Measurements from ENCODE around the gene GGT5. TPM values are rescaled to one million over a fixed set of nuclear protein-coding genes. Genes with fewer than 3 reads are reported as not detected.

The GGT5 gene
- total RNA-seq, 1 donor from 2014 or later = 1.3 TPM

DNA sequence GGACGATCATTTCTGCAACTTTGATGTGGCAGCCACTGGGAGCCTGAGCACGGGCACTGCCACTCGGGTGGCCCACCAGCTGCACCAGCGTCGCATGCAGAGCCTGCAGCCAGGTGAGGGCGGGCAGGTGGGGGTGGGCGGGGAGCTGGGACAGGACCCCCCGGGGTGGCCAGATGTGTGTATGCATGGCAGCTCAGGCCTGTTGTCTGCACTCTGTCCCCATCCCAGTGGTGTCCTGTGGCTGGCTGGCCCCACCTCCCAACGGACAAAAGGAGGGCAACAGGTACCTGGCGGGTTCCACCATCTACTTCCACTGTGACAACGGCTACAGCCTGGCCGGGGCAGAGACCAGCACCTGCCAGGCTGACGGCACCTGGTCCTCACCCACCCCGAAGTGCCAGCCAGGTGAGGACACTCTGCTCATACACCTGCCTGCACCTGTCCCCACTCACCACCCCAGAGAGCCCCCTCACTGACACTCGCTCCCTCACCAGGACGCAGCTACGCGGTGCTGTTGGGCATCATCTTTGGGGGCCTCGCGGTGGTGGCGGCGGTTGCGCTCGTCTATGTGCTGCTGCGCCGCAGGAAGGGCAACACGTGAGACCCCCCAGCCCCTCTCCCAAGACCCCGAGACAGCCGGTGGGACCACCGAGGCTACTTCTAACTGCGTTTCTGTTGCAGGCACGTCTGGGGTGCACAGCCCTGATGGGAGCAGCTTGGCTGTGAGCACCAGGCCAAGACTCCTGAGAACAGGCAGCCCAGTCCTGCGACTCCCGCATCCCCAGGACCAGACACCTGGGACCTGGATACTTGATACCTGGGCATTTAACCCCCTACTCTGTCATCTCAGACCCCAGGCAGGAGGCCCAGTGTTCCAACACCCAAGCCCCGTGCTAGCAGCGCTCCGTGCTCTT, 56.9 kb downstream of the GGT5 start:
- no peak overlapping the region for H3K4me3 ChIP-seq (ENCODE audit: low read depth, low read length)
- TF ChIP-seq, protein P1, sequence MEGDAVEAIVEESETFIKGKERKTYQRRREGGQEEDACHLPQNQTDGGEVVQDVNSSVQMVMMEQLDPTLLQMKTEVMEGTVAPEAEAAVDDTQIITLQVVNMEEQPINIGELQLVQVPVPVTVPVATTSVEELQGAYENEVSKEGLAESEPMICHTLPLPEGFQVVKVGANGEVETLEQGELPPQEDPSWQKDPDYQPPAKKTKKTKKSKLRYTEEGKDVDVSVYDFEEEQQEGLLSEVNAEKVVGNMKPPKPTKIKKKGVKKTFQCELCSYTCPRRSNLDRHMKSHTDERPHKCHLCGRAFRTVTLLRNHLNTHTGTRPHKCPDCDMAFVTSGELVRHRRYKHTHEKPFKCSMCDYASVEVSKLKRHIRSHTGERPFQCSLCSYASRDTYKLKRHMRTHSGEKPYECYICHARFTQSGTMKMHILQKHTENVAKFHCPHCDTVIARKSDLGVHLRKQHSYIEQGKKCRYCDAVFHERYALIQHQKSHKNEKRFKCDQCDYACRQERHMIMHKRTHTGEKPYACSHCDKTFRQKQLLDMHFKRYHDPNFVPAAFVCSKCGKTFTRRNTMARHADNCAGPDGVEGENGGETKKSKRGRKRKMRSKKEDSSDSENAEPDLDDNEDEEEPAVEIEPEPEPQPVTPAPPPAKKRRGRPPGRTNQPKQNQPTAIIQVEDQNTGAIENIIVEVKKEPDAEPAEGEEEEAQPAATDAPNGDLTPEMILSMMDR (conservative IDR thresholded peaks at IDR 0.05; ENCODE audit: low read depth, low read length) = no peak
- DNase-seq (ENCODE audit: low read depth) = no peak

DNA sequence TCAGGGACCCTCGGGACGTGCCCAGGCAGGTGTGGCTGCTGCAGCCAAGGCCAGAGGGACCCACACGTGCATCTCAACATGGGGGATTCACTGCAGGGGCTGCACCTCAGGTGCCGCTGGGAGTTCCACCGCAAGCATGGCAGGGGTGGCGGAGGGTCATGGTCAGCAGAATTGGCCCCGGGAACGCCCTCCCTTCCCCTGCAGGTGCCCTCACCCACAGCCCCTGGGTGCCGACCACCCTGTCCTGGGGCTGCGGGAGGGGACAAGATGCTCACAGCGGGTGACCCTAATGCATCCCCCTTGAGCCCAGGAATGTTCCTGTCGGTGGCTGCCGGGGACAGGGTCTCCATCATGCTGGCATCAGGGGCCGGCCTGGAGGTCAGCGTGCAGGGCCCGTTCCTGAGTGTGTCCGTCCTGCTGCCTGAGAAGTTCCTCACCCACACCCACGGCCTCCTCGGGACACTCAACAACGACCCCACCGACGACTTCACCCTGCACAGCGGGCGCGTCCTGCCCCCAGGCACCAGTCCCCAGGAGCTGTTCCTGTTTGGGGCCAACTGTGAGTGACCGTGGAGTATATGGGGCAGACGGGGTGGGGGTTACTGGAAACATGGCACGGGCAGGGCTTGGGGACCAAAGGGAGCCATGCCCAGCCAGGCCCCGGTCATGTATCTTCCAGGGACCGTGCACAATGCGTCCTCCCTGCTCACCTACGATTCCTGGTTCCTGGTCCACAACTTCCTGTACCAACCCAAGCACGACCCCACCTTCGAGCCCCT, 57.8 kb downstream of the GGT5 start:
- TF ChIP-seq, protein P1 (conservative IDR thresholded peaks at IDR 0.05; ENCODE audit: low read depth, low read length) = no peak
- H3K4me3 ChIP-seq (ENCODE audit: low read depth, low read length) = no peak overlapping the region
- DNase-seq (ENCODE audit: low read depth) = no peak

DNA sequence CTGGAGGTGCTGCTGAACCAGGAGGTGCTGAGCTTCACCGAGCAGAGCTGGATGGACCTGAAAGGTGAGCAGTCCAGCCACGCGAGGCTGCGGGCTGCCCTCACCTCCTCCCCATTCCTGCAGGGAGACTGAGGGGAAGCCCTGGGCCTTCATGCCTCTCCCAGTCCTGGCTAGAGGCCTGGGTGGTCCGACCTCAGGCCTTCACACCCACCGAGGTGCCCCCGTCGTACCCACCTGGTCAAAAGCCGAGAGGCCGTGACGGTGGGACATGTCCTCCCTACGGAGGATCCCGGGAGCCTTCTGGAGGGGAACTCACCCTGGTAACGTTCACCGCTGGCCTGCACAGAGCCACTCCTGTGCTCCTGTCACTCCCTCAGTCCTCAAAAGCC, 58.5 kb downstream of the GGT5 start:
- no peak overlapping the region for H3K4me3 ChIP-seq (ENCODE audit: low read depth, low read length)
- no peak for DNase-seq (ENCODE audit: low read depth)
- TF ChIP-seq, protein P1 (conservative IDR thresholded peaks at IDR 0.05; ENCODE audit: low read depth, low read length) = no peak

DNA sequence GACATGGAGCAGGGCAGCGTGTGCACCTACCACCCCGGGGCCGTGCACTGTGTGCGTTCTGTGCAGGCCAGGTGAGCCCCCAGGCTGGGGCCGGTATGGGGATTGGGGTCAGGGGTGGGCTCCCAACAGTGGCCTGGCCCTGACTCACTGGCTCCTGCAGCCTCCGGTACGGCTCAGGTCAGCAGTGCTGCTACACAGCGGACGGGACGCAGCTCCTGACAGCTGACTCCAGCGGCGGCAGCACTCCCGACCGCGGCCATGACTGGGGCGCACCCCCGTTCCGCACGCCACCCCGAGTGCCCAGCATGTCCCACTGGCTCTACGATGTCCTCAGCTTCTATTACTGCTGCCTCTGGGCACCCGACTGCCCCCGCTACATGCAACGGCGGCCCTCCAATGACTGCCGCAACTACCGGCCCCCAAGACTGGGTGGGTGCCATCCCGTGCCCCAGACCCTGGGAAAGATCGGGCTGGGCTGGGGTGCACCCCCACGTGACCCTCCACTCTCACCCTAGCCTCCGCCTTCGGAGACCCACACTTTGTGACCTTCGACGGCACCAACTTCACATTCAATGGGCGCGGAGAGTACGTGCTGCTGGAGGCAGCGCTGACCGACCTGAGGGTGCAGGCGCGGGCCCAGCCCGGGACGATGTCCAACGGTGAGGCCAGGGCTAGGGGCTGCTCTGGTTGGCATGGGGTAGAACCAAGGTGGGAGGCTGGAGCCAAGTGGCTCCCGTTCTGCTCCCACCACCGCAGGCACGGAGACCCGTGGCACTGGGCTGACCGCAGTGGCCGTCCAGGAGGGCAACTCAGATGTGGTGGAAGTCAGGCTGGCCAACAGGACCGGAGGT, 59.2 kb downstream of the GGT5 start:
- no peak overlapping the region for H3K4me3 ChIP-seq (ENCODE audit: low read depth, low read length)
- TF ChIP-seq, protein P1 (conservative IDR thresholded peaks at IDR 0.05; ENCODE audit: low read depth, low read length) = no peak
- DNase-seq (ENCODE audit: low read depth) = no peak

DNA sequence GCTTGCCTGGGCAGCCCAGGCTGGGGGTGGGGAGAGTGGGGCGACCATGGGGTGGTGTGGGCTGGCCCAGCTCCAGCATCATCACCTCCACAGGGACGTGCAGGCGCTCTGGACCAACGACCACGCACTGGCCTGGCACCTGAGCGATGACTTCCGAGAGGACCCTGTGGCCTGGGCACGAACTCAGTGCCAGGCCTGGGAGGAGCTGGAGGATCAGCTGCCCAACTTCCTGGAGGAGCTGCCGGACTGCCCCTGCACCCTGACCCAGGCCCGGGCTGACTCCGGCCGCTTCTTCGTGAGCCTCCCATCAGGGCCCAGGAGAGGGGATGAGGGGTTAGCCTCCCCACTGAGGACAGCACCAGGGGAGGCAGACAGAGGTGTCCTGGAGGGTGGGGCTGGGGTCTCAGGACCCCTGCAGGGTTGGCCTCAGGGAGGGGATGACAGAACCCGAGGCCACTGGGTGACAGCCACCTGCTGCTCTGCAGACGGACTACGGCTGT, 59.8 kb downstream of the GGT5 start:
- TF ChIP-seq, protein P1 (conservative IDR thresholded peaks at IDR 0.05; ENCODE audit: low read depth, low read length) = no peak
- H3K4me3 ChIP-seq (ENCODE audit: low read depth, low read length) = no peak overlapping the region
- no peak for DNase-seq (ENCODE audit: low read depth)

DNA sequence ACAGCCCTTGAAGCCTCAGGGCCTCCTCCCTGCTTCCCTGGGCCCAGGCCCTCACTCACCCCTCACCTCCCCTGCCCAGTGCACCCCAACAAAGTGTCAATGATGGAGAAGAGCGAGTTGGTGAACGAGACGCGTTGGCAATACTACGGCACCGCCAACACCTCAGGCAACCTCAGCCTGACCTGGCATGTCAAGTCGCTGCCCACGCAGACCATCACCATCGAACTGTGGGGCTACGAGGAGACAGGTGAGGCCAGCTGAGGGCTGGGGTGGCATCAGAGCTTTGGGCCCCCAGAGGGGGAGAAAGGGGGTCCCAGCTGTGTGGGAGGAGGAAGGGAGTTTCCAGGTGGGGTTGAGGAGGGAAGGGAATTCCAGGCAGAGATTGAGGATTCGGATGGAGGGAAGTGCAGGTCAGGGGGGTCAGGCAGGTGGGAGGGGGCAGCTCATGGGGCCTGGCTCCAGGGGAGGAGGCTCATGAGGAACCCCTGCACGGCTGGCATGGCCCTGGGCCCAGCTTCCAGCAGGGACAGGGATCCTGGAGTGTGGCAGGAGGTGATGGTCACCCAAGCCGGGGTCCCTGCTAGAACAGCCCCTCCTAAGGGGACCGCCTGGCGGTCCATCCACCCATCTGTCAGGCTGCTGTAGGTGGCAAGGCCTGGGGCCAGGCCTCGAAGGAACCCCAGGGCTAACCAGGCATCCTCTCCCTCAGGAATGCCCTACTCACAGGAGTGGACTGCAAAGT, 60.7 kb downstream of the GGT5 start:
- no peak for DNase-seq (ENCODE audit: low read depth)
- TF ChIP-seq, protein P1 (conservative IDR thresholded peaks at IDR 0.05; ENCODE audit: low read depth, low read length) = no peak
- no peak overlapping the region for H3K4me3 ChIP-seq (ENCODE audit: low read depth, low read length)
